COLO829 (cell line): ENCODE measurements around the gene LILRB1.
"Not testable (repeated sequence)": the region's sequence is repeated elsewhere in the genome, so short reads cannot be mapped to it uniquely, and the experiment has no call there.

Experiments
- DNase-seq: peaks from one replicate; pipeline ENCODE4 v3.0.0; 2012; ENCODE audit warnings: low spot score

The LILRB1 gene

DNA sequence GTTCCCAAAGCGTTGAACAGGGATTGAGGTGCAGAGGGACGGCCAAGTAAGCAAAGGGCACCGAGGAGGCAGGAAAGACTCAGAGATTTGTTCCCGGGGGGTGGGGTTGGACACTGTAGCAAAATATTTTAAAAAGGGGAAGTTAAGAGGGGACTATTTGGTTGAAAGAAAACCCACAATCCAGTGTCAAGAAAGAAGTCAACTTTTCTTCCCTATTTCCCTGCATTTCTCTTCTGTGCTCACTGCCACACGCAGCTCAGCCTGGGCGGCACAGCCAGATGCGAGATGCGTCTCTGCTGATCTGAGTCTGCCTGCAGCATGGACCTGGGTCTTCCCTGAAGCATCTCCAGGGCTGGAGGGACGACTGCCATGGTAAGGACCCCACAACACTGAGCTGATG lies at the start of gene LILRB1:
LILRB1 (plus strand) TSS at position 223 of the 400 bp plus-strand sequence. CDS start 590 bp downstream, outside the sequence.
- DNase-seq = not testable (repeated sequence)

DNA sequence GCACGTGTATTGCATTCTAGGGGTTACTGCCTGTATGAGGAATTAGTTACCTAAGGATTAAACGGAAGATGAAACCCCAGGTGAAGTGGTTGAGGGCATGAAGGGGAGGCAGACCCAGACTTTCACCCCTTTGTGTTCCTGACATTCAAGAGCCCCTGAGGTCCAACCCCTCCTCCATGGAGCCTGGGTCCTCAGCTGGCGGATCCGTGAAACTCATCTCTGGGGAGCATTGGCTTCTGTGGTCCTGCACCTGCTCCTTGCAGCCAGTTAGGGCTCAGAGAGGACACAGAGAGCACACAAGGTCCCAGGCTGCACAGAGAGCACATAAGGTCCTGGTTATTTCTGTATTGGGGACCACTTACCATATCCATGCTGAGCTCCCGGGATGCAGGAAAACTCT lies 43.9 kb upstream of the LILRB1 start:
- DNase-seq = no peak

DNA sequence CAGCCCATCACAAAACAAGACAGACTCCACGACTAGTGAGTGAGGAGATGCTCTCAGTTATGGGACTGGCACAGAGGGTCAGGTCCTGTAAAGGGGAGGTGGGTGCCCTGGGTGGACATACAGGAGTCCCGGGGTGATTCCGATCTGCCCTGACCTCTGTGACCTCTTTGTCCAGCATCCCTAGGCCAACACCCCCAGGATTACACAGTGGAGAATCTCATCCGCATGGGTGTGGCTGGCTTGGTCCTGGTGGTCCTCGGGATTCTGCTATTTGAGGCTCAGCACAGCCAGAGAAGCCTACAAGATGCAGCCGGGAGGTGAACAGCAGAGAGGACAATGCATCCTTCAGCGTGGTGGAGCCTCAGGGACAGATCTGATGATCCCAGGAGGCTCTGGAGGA lies 43.3 kb upstream of the LILRB1 start:
- DNase-seq = no peak

DNA sequence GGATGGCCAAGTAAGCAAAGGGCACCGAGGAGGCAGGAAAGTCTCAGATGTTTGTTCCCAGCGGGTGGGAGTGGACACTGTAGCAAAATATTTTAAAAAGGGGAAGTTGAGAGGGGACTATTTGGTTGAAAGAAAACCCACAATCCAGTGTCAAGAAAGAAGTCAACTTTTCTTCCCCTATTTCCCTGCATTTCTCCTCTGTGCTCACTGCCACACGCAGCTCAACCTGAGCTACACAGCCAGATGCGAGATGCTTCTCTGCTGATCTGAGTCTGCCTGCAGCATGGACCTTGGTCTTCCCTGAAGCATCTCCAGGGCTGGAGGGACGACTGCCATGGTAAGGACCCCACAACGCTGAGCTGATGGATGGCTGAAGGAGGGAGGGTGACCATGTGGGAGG lies 36.8 kb upstream of the LILRB1 start, which contains the start of gene LILRA1:
LILRA1 (plus strand) TSS at position 188 of the 400 bp plus-strand sequence. CDS start 613 bp downstream, outside the sequence.
- DNase-seq = not testable (repeated sequence)

DNA sequence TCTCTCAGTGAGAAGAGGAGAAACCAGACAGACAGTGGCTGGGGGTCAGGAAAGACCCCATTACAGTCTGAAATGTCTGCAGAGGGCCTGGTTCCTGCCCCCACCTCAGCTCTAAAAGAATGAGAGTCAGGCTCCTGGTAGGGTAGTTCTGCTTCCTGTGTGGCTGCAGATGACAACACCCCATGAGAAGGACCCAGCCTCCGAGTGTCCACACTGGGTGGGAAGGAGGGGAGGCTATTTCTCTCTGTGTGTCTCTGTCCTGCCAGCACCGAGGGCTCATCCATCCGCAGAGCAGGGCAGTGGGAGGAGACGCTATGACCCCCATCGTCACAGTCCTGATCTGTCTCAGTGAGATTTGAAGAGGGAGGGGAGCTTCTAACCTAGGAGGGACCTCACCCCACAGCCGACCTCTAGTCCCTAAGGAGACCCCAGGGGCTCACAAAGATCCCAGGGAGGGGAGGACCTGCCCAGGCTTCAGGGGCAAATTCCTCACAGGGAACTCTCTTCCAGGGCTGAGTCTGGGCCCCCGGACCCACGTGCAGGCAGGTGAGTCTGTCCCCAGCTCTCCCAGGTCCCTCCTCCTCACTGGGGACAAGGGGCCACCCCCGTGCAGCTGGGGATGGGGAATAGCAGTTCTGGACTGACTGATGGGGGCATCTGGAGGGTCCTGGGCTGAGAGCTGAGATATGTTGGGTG lies 36.2 kb upstream of the LILRB1 start:
- not testable (repeated sequence) for DNase-seq

DNA sequence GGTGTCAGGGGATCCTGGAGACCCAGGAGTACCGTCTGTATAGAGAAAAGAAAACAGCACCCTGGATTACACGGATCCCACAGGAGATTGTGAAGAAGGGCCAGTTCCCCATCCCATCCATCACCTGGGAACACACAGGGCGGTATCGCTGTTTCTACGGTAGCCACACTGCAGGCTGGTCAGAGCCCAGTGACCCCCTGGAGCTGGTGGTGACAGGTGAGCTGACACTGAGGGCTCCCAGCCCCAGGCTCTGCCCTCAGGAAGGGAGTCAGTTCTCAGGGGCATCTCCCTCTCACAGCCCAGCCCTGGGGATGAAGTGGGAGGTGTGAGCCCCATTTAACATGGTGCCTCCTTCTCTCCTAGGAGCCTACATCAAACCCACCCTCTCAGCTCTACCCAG lies 35.5 kb upstream of the LILRB1 start:
- DNase-seq = no peak

DNA sequence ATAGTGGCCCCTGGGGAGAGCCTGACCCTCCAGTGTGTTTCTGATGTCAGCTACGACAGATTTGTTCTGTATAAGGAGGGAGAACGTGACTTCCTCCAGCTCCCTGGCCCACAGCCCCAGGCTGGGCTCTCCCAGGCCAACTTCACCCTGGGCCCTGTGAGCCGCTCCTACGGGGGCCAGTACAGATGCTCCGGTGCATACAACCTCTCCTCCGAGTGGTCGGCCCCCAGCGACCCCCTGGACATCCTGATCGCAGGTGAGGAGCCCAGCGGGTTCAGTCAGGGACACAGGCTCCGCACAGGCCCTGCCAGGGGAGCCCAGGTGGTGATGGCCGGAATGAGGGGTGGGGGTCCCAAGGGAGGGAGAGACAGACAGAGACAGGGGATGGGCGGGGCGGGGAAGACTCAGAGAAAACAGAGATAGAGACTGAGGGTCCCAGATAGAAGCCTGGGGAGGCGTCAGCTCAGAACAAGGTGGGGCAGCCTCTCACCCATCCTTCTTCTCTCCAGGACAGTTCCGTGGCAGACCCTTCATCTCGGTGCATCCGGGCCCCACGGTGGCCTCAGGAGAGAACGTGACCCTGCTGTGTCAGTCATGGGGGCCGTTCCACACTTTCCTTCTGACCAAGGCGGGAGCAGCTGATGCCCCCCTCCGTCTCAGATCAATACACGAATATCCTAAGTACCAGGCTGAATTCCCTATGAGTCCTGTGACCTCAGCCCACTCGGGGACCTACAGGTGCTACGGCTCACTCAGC lies 34.4 kb upstream of the LILRB1 start:
- DNase-seq = not testable (repeated sequence)

DNA sequence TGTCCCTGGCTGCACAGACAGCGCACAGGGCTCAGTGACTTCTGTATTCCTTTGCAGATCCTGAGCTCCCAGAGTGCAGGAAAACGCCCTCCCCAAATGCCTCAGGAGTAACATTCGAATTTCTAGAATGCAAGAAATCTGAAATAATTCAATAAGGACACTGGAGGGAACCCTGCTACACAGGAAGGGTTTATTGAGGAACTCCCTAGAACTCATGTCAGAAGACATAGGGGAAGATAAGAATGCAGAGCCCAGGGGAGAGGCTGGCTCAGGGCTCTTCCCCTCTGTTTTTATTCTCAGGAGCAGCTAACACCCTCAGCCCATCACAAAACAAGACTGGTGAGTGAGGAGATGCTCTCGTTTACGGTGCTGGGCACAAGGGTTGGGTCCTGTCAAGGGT lies 30.1 kb upstream of the LILRB1 start:
- no peak for DNase-seq

DNA sequence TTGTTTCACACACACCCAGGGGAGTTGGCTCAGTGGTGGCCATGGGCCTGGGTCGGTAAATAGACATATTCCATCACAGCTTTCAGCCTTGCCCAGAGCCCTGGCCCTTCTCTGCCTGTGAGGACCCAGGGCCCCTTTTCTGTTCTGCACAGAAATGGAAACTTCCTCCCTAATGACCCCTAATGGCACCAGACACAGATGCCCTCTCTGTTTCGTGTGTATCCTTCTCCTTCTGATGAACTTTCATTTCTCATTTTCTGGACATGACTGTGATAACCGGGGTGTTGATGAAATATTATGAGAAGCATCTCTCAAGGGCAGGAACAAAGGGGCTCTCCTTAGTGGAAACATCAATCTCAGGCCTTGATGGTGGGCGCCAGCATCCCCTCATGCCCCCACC lies 24.1 kb upstream of the LILRB1 start:
- no peak for DNase-seq

DNA sequence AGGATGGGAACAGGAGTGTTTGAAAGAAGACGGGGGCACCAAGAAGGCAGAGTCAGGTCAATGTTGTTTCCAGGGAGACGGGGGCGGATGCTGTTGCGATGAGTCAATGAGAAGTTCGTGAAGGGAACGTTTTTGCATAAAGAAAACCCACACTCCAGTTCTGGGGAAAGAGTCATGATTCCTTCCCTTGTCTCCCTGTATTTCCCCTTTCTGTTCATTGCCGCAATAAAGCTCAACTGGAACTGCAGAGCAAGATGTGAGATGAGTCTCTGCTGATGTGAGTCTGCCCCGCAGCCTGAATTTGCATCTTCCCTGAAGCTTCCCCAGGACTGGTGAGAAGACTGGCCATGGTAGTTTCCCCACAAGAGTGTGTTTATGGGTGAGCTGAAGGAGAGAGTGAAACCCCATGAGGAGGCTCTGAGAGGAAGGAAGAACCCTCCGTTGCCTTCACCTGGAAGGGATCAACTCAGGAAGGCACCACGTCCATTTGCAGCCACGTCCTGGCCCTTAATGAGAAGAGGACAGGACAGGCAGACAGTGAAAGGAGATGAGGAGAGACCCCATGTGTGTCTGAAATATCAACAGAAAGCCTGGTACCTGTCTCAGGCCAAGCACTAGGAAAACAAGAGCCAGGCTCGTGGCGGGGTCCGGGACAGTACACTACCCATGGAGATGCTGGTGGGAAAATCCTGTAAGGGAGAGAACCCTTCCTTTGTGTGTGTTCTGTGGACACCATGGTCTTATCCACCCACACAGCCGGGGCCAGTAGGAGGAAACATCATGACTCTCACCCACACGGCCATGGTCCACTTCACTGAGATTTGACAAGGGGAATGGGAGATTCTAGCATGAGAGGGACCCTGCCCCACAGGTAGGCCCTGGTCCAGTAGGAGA lies 23.1 kb upstream of the LILRB1 start:
- no peak for DNase-seq

DNA sequence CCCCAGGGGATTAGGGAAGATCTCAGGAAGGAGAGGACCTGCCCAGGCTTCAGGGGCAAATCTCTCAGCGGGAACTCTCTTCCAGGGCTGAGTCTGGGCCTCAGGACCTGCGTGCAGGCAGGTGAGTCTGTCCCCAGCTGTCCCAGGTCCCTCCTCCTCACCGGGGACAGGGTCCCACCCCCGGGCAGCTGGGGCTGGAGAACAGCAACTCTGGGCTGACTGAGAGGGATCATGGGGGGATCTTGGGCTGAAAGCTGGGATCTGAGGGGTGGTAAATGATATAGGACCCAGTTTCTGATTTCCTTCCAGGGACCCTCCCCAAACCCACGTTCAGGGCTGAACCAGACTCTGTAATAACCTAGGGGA lies 22.5 kb upstream of the LILRB1 start:
- DNase-seq = no peak

DNA sequence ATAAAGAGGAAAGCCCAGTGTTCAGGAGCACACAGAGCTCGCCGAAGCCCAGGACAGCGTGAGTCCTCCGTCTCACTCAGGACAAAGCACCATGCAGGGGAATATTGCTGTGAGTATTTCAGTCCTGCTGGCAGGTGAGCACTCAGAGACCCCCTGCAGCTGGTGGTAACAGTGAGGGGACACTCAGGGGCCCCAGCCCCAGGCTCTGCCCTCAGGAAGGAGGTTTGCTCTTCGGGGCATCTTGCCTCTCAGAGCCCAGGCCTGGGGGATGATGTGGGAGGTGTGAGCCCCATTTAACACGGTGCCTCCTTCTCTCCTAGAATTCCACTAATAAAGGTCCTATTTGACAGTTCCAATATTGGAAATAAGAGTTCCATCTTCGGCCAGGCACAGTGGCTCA lies 22.1 kb upstream of the LILRB1 start:
- DNase-seq = no peak

DNA sequence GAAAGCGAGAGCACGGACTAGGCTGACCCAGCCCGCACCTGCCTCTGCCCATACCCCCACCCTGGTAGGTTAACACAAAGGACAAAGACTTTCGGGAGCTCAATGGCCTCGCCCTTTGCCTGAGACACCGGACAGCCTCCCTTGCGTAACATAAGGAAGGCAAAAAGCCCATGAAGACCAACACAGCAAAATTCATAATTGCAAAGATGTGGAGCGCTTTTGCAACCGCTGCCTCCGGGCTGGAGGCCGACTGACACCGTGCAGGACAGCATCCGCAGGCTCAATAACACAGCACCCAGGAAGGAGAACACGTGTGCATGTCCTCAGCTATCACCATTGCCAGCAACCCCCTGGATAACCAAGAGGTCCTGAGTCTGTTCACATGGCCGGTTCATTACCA lies 21.5 kb upstream of the LILRB1 start:
- DNase-seq = no peak

DNA sequence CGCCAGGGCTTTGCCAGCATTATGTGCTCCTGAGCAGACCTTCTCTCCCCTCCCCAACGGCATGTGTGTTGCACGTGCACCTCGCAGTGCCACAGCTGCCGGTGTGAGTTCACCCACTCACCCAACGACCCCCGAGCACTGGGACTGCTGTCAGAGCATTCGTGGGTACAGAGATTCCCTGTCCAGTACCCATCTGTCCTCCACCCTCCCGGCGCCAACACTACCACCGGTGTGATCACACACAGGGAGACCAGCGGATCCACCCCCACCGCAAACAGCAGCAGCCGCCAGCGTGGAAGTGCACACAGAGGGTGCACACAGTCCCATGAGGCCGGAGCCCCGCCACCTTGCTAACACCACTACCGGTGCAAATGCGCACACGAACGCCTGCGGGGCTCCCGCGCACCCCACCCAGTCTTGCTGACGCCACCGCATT lies 20.9 kb upstream of the LILRB1 start:
- no peak for DNase-seq

DNA sequence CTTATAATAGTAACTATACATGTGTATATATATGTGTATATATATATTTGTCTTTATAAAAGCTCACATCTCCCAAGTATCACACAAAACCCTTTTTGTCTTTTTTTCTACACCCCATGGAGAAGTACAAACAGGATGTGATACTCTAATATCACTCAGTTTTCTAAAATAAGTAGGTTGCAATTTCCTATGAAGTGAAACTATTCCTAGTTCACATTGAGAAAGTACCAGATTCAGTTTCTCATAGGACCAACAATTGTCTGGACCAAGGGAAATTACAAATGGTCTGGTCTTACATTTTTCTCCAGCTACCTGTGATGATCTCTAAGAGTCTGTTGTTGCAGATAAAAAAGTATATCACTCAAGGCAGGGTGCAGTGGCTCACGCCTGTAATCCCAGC lies 17.9 kb upstream of the LILRB1 start:
- no peak for DNase-seq

DNA sequence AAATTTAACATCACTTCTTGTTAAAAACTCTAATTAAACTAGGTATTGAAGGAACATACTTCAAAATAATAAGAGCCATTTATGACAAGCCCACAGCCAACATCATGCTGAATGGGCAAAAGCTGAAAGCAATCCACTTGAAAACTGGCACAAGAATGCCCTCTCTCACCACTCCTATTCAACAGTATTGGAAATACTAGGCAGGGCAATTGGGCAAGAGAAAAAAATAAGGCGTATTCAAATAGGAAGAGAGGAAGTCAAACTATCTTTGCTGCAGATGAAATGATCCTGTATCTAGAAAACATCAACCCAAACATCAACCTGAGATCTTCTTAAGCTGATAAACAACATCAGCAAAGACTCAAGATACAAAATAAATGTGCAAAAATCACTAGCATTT lies 15.6 kb upstream of the LILRB1 start:
- no peak for DNase-seq

DNA sequence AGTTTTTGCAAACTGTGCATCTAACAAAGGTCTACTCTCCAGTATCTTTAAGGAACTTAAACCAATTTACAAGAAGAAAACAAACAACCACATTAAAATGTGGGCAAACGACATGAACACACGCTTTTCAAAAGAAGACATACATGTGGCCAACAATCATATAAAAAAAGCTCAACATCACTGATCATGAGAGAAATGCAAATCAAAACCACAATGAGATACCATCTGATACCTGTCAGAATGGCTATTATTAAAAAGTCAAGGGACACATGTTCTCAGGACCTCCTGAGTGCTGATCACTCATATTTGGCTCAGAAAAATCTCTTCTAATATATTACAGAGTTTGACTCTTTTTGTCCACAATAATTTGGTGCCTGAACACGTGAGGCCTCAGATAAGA lies 14.2 kb upstream of the LILRB1 start:
- DNase-seq = no peak

DNA sequence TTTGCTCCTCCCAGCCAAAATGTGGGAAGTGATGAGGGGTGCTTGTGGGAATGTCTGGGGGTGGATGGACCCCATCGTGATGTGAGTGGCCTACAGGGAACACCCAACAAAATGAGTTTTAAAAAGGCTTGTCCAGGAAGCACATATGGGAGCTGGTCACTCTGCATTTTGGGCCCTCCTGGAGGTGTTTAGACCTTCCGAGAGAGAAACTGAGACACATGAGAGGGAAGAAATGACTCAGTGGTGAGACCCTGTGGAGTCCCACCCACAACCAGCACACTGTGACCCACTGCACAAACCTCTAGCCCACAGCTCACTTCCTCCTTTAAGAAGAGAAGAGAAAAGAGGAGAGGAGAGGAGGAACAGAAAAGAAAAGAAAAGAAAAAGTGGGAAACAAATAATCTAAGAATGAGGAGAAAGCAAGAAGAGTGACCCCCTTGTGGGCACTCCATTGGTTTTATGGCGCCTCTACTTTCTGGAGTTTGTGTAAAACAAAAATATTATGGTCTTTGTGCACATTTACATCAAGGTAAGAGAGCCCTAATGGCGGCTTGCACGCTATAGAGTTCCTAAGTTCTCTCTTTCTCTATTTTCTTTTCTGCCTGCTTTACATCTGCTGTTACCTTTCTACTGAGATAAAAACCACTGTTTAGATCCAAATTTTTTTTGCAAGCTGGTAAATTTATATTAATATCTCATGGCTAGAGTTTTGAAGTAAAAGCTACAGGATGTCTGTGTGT lies 13.3 kb upstream of the LILRB1 start:
- DNase-seq = no peak

DNA sequence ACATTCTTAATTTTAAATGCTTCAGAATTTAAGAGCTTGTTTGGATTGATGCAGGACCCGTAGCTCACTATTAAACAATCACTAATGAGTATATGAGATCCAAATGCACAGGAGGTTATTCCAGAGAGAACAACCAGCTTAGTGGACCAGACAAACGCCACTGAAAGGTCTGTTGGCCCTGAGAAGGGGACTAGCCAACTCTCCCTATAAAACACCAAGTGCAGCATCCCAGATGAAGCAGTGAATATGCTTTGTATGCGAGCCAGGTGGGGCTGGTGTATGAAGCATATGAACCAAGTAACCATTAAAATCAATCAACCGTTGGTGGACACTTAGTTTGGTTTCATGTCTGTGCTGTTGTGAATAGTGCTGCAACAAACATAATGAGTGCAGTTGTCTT lies 9.8 kb upstream of the LILRB1 start:
- DNase-seq = no peak

DNA sequence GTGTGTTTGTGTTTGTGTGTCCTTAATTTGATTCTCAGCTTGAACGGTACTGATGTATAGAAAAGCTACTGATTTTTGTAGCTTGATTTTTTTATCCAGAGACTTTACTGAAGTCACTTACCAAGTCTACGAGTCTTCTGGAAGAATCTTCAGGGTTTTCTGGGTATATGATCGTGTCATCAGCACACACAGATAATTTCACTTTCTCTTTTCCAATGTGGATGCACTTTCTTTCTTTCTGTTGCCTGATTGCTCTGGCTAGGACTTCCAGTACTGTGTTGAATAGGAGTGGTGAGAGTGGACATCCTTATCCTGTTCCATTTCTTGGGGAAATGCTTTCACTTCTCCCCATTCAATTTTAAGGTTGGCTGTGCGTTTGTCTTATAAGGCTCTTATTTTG lies 7.9 kb upstream of the LILRB1 start:
- no peak for DNase-seq

DNA sequence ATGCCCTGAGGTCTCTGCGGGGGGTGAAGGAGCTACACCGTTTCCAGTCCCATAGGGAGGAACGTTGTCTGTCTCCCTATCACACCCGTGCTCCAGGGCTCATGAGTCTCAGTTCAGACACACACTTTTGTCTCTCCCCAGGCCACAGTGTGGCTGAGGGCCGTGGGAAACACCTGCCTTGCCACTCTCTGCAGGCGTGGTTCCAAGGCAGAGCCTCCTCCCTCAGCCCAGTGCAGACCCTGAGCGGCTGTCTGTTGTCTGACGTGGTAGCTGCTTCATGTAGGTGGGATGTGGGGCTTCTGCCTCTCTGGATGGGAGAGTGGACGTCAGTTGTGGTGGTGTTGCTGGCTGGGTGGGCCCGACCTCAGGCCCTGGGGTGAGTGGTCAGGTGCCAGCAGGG lies 6.0 kb upstream of the LILRB1 start:
- not testable (repeated sequence) for DNase-seq
